Neuronal stem cell (in vitro differentiated cells): Measurements from ENCODE around the gene KIAA1958.

Experiments
- DNase-seq: peaks from one replicate; pipeline ENCODE4 v3.0.0-alpha.2; 2013; ENCODE audit warnings: low spot score
- H2AFZ ChIP-seq: one replicate; pipeline ENCODE4 v1.6.1; 2013; ENCODE audit warnings: mild to moderate bottlenecking, low read length, inconsistent platforms
- H2AK5ac ChIP-seq: 2 replicates; pipeline ENCODE4 v1.6.1; 2013; ENCODE audit warnings: low read depth, mild to moderate bottlenecking, inconsistent platforms, low read length, moderate library complexity, mixed read lengths
- H2BK120ac ChIP-seq: 2 replicates; pipeline ENCODE4 v1.6.1; 2013; ENCODE audit warnings: low read depth, mild to moderate bottlenecking, inconsistent platforms, low read length, moderate library complexity, mixed read lengths
- H2BK12ac ChIP-seq: one replicate; pipeline ENCODE4 v1.6.1; 2013; ENCODE audit warnings: low read length, inconsistent platforms
- H2BK15ac ChIP-seq: 2 replicates; pipeline ENCODE4 v1.6.1; 2013; ENCODE audit warnings: mild to moderate bottlenecking, low read length, inconsistent platforms, mixed read lengths
- H2BK5ac ChIP-seq: one replicate; pipeline ENCODE4 v1.6.1; 2013; ENCODE audit warnings: inconsistent platforms, mild to moderate bottlenecking, low read length, moderate library complexity
- H3K14ac ChIP-seq: one replicate; pipeline ENCODE4 v1.6.1; 2013; ENCODE audit warnings: low read length, inconsistent platforms
- H3K18ac ChIP-seq: 2 replicates; pipeline ENCODE4 v1.6.1; 2013; ENCODE audit warnings: low read length, inconsistent platforms
- H3K23ac ChIP-seq: 2 replicates; pipeline ENCODE4 v1.6.1; 2013; ENCODE audit warnings: low read depth, mild to moderate bottlenecking, mixed read lengths, low read length, inconsistent platforms; ENCODE audit not compliant: poor library complexity
- H3K27ac ChIP-seq: replicated peaks from 3 replicates; pipeline ENCODE4 v1.5.1; 2013; ENCODE audit warnings: low read length, inconsistent platforms
- H3K27me3 ChIP-seq, 3 experiments: 2 replicates each; pipeline ENCODE4 v1.6.1; 2013; ENCODE audit warnings: low read length in 3 of 3, mild to moderate bottlenecking in 2 of 3, inconsistent platforms in 1 of 3, low read depth in 1 of 3, mixed read lengths in 1 of 3, moderate library complexity in 1 of 3; ENCODE audit not compliant: control insufficient read depth in 3 of 3, insufficient read depth in 3 of 3
- H3K36me3 ChIP-seq, 2 donors: replicated peaks in 1 of 2; 2 replicates each; pipeline ENCODE4 v1.6.1; 2013; ENCODE audit warnings: low read length in 2 of 2; ENCODE audit not compliant: control insufficient read depth in 2 of 2, insufficient read depth in 2 of 2
- H3K4ac ChIP-seq: 2 replicates; pipeline ENCODE4 v1.6.1; 2013; ENCODE audit warnings: inconsistent platforms, mild to moderate bottlenecking, low read length, moderate library complexity
- H3K4me1 ChIP-seq, 2 donors: 1 replicate in 1 of 2; 2 replicates in 1 of 2; pipeline ENCODE4 v1.6.1; 2013; ENCODE audit warnings: low read length in 2 of 2, low read depth in 1 of 2; ENCODE audit not compliant: control insufficient read depth in 2 of 2, insufficient read depth in 1 of 2
- H3K4me2 ChIP-seq: one replicate; pipeline ENCODE4 v1.6.1; 2013; ENCODE audit warnings: mild to moderate bottlenecking, low read length, inconsistent platforms; ENCODE audit not compliant: insufficient read depth, poor library complexity, severe bottlenecking
- H3K4me3 ChIP-seq, 2 donors: 2 replicates each; pipeline ENCODE4 v1.5.1; 2013; ENCODE audit warnings: low read length in 2 of 2, mild to moderate bottlenecking in 2 of 2, inconsistent platforms in 1 of 2, moderate library complexity in 1 of 2
- H3K79me1 ChIP-seq: one replicate; pipeline ENCODE4 v1.6.1; 2013; ENCODE audit warnings: low read depth, mild to moderate bottlenecking, inconsistent platforms, low read length, moderate library complexity
- H3K9ac ChIP-seq: one replicate; pipeline ENCODE4 v1.6.1; 2013; ENCODE audit warnings: mild to moderate bottlenecking, low read depth, low read length, inconsistent platforms; ENCODE audit not compliant: poor library complexity
- H3K9me3 ChIP-seq, 2 donors: replicated peaks in 1 of 2; 2 replicates each; pipeline versions ENCODE3 to v1.6.1; 2013; ENCODE audit warnings: low read length in 2 of 2, mild to moderate bottlenecking in 2 of 2, inconsistent platforms in 1 of 2, low read depth in 1 of 2, mixed read lengths in 1 of 2, moderate library complexity in 1 of 2; ENCODE audit not compliant: control insufficient read depth in 2 of 2, insufficient read depth in 1 of 2
- H4K8ac ChIP-seq: one replicate; pipeline ENCODE4 v1.6.1; 2013; ENCODE audit warnings: low read depth, mild to moderate bottlenecking, inconsistent platforms, low read length, moderate library complexity
- H4K91ac ChIP-seq: one replicate; pipeline ENCODE4 v1.6.1; 2013; ENCODE audit warnings: low read length, low read depth, mild to moderate bottlenecking, inconsistent platforms; ENCODE audit not compliant: poor library complexity
- whole genome bisulfite sequencing, 2 donors: extraction: QIAGEN DNeasy Blood & Tissue Kit; methylation state at CpG; one replicate each; pipeline ENCODE4 v1.1.7; 2013; ENCODE audit warnings: missing lambda C conversion rate in 2 of 2, mixed read lengths in 1 of 2; ENCODE audit not compliant: insufficient read length in 2 of 2, insufficient replicate concordance in 1 of 2; ENCODE audit errors: extremely low coverage in 2 of 2; 5-methylcytosine and 5-hydroxymethylcytosine counted together

KIAA1958 gene

GRCh38 chr9:112558978-112559377 lies 72.4 kb downstream of the KIAA1958 start:
- Histone ChIP-seq H4K8ac (no peak overlapping the region), H3K27ac (no peak overlapping the region), H2BK12ac (no peak overlapping the region), H4K91ac (no peak overlapping the region), H3K4me1 (peaks cover 0 to 5% of the 10 kb centered on the region in 2 donors), H2BK5ac (no peak overlapping the region), H2BK120ac (no peak overlapping the region), H3K9me3 (peaks cover 0 to 6% of the 10 kb centered on the region in 2 donors), H2AFZ (no peak overlapping the region), H2AK5ac (no peak overlapping the region), H3K4me2 (no peak overlapping the region), H3K4ac (no peak overlapping the region), H3K79me1 (no peaks in the 10 kb centered on the region), H3K23ac (no peak overlapping the region), H3K9ac (no peak overlapping the region), H3K14ac (no peak overlapping the region), H2BK15ac (no peak overlapping the region), H3K36me3 (peaks cover 0 to 26% of the 10 kb centered on the region in 2 donors), H3K4me3 (no peak overlapping the region), H3K27me3 (no peaks in the 10 kb centered on the region), H3K18ac (no peak overlapping the region)
- WGBS, 2 donors = no CpG with 5 or more reads among the region's 2 CpGs
- no peak for DNase-seq

DNA sequence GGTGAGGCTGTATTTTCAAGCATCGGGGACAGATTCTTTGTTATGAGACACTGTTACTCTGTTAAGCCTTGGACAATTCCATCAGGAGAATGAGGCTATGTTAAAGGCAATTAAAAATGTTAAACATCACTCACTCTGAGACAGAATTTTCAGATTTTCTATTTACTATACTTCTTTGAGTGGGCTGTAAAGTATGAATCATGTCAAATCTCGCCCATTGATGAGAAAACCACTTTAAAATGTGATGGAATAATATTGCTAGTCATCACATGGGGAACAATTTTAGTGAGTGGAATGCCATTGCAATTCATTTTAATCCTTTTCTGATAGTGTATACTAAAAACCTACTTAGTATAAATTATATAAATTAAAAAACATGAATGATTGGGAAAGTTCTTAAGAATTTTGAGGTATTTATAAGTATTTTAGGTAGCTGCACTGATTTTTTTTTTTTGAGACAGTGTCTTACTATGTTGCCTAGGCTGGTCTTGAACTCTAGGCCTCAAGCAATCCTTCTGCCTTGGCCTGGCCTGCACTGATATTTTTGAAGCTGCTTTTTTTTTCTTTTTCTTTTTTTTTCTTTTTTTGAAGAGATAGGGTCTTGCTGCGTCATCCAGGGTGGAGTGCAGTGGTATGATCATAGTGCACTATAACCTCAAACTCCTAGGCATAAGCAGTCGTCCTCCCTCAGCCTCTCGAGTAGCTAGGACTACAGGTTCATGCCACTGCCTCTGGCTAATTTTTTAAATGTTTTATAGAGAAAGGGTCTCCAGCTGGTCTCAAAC lies 73.2 kb downstream of the KIAA1958 start:
- no peak overlapping the region for H2BK120ac ChIP-seq
- no peak overlapping the region for H4K8ac ChIP-seq
- WGBS, 2 donors = no CpG with 5 or more reads among the region's 5 CpGs
- no peak overlapping the region for H2BK5ac ChIP-seq
- H2AFZ ChIP-seq = no peak overlapping the region
- DNase-seq = no peak
- no peak overlapping the region for H4K91ac ChIP-seq
- H3K14ac ChIP-seq = no peak overlapping the region
- H2BK15ac ChIP-seq = no peak overlapping the region
- no peak overlapping the region for H3K9ac ChIP-seq
- H3K36me3 ChIP-seq = peaks cover 0 to 22% of the 10 kb centered on the region in 2 donors
- peaks cover 0 to 5% of the 10 kb centered on the region in 2 donors for H3K4me1 ChIP-seq
- no peak overlapping the region for H3K4me3 ChIP-seq
- no peaks in the 10 kb centered on the region for H3K27me3 ChIP-seq
- H3K4ac ChIP-seq = no peak overlapping the region
- no peak overlapping the region for H3K23ac ChIP-seq
- H3K79me1 ChIP-seq = no peaks in the 10 kb centered on the region
- peaks cover 0 to 11% of the 10 kb centered on the region in 2 donors for H3K9me3 ChIP-seq
- no peak overlapping the region for H3K4me2 ChIP-seq
- no peak overlapping the region for H2AK5ac ChIP-seq
- no peak overlapping the region for H3K18ac ChIP-seq
- H2BK12ac ChIP-seq = no peak overlapping the region
- H3K27ac ChIP-seq = no peak overlapping the region

- Histone ChIP-seq H3K79me1 (peaks cover 3% of the 10 kb centered on the region), H3K9me3 (peaks cover 0 to 20% of the 10 kb centered on the region in 2 donors), H4K8ac (no peak overlapping the region), H2BK12ac (no peak overlapping the region), H2BK15ac (no peak overlapping the region), H2BK120ac (no peak overlapping the region), H3K4me2 (no peak overlapping the region), H3K18ac (no peak overlapping the region), H3K9ac (no peak overlapping the region), H2AFZ (no peak overlapping the region), H3K36me3 (peaks cover 0 to 3% of the 10 kb centered on the region in 2 donors), H3K4me1 (no peaks in the 10 kb centered on the region), H3K4me3 (no peak overlapping the region), H3K14ac (no peak overlapping the region), H3K4ac (no peak overlapping the region), H2BK5ac (no peak overlapping the region), H2AK5ac (no peak overlapping the region), H4K91ac (no peak overlapping the region), H3K27ac (no peak overlapping the region), H3K23ac (no peak overlapping the region), H3K27me3 (no peaks in the 10 kb centered on the region)
- DNase-seq = no peak
- no CpG with 5 or more reads among the region's 4 CpGs for WGBS, 2 donors
These were observed 75.8 kb downstream of the KIAA1958 start for GRCh38 chr9:112562235-112562958.

- no peak overlapping the region for H2BK5ac ChIP-seq
- no peak overlapping the region for H4K8ac ChIP-seq
- H3K4me2 ChIP-seq = no peak overlapping the region
- H3K79me1 ChIP-seq = peaks cover 3% of the 10 kb centered on the region
- H2AK5ac ChIP-seq = no peak overlapping the region
- no peak overlapping the region for H3K4ac ChIP-seq
- H2BK120ac ChIP-seq = no peak overlapping the region
- no peak overlapping the region for H2BK12ac ChIP-seq
- no CpG with 5 or more reads among the region's 2 CpGs for WGBS, 2 donors
- DNase-seq = no peak
- no peak overlapping the region for H3K9ac ChIP-seq
- no peak overlapping the region for H4K91ac ChIP-seq
- no peak overlapping the region for H3K4me3 ChIP-seq
- no peak overlapping the region for H3K27ac ChIP-seq
- H3K9me3 ChIP-seq = peaks cover 0 to 13% of the 10 kb centered on the region in 2 donors
- H2BK15ac ChIP-seq = no peak overlapping the region
- peaks cover 2 to 3% of the 10 kb centered on the region in 2 donors for H3K36me3 ChIP-seq
- H3K4me1 ChIP-seq = peaks cover 2 to 11% of the 10 kb centered on the region in 2 donors
- H3K14ac ChIP-seq = no peak overlapping the region
- no peaks in the 10 kb centered on the region for H3K27me3 ChIP-seq
- H2AFZ ChIP-seq = no peak overlapping the region
- H3K23ac ChIP-seq = no peak overlapping the region
- no peak overlapping the region for H3K18ac ChIP-seq
These were observed 82.6 kb downstream of the KIAA1958 start for GRCh38 chr9:112569186-112569585.
